Endothelial cell of umbilical vein (primary cell): ENCODE results near the gene WDFY3. TPM values are rescaled to one million over a fixed set of nuclear protein-coding genes. Genes with fewer than 3 reads are reported as not detected.

ENCODE experiments used
- BruUV-seq: library from RNA; stranded (reverse); fragments of 400-500 nt; replicated peaks from 2 replicates; lab custom pipeline; 2021; lab: Mats Ljungman, UMichigan
- CTCF ChIA-PET: fragments of 300-600, 350-600 bp; sonication (Branson Sonifier 250); formaldehyde crosslinking; loops from one replicate; lab custom pipeline; 2021; ENCODE audit warnings: antibody characterized with exemption, inconsistent platforms; lab: Charles Lee
- POLR2A ChIA-PET: fragments of 300-600, 350-600 bp; sonication (Branson Sonifier 250); formaldehyde crosslinking; loops from one replicate; lab custom pipeline; 2021; ENCODE audit warnings: antibody characterized with exemption, inconsistent platforms; lab: Charles Lee
- DNase-seq: peaks from one replicate; pipeline ENCODE4 v3.0.0-alpha.2; 2011; ENCODE audit warnings: low read depth, low spot score
- FAIRE-seq: peaks from 2 replicates; lab custom pipeline; 2011; peaks lifted over from hg19 to GRCh38; lab: Jason Lieb, UNC
- H2AFZ ChIP-seq: 2 replicates; pipeline ENCODE4 v1.6.0; 2012; ENCODE audit warnings: low read depth, low read length, control low read depth, inconsistent platforms
- H3K27ac ChIP-seq: 2 replicates; pipeline ENCODE4 v1.5.1; 2011; ENCODE audit warnings: low read depth, mild to moderate bottlenecking, control low read depth, low read length, moderate library complexity; ENCODE audit not compliant: insufficient read depth
- H3K27me3 ChIP-seq, 2 experiments: 2 replicates each; pipeline versions ENCODE4 v1.6.0 to v1.6.1; 2011; ENCODE audit warnings: low read length in 2 of 2, mixed read lengths in 1 of 2; ENCODE audit not compliant: control insufficient read depth in 2 of 2, insufficient read depth in 2 of 2
- H3K36me3 ChIP-seq, 2 experiments: 2 replicates in 1 of 2; 3 replicates in 1 of 2; pipeline ENCODE4 v1.5.1; 2011; ENCODE audit warnings: low read length in 2 of 2, mild to moderate bottlenecking in 1 of 2, moderate library complexity in 1 of 2; ENCODE audit not compliant: control insufficient read depth in 2 of 2, insufficient read depth in 2 of 2; ENCODE audit errors: extremely low read depth in 1 of 2
- H3K4me1 ChIP-seq: 3 replicates; pipeline ENCODE4 v1.5.1; 2011; ENCODE audit warnings: mild to moderate bottlenecking, low read length; ENCODE audit not compliant: control insufficient read depth, insufficient read depth; ENCODE audit errors: extremely low read depth
- H3K4me2 ChIP-seq: 2 replicates; pipeline ENCODE4 v1.6.1; 2011; ENCODE audit warnings: low read length, control low read depth, mixed read lengths; ENCODE audit not compliant: insufficient read depth
- H3K4me3 ChIP-seq, 3 experiments: fragments of 200-600 bp in 1 of 3; sonication (generic), shearing (Covaris generic) in 1 of 3; replicated peaks in 1 of 3; 2 replicates each; pipeline ENCODE4 v1.5.1; 2011 to 2016; ENCODE audit warnings: control low read depth in 3 of 3, low read length in 3 of 3, mild to moderate bottlenecking in 2 of 3, inconsistent platforms in 1 of 3, low read depth in 1 of 3, moderate library complexity in 1 of 3; ENCODE audit not compliant: insufficient read depth in 1 of 3
- H3K79me2 ChIP-seq: 2 replicates; pipeline ENCODE4 v1.6.0; 2012; ENCODE audit warnings: low read length, inconsistent platforms; ENCODE audit not compliant: control insufficient read depth, insufficient read depth
- H3K9ac ChIP-seq: replicated peaks from 2 replicates; pipeline ENCODE3; 2011; ENCODE audit warnings: low read length, control low read depth; ENCODE audit not compliant: insufficient read depth; ENCODE audit errors: extremely low read depth
- H3K9me1 ChIP-seq: replicated peaks from 3 replicates; pipeline ENCODE4 v1.6.0; 2011; ENCODE audit warnings: mild to moderate bottlenecking, low read length; ENCODE audit not compliant: control insufficient read depth, insufficient read depth; ENCODE audit errors: extremely low read depth
- H3K9me3 ChIP-seq: replicated peaks from 2 replicates; pipeline ENCODE4 v1.5.1; 2012; ENCODE audit warnings: low read length, inconsistent platforms; ENCODE audit not compliant: control insufficient read depth, insufficient read depth
- H4K20me1 ChIP-seq: replicated peaks from 2 replicates; pipeline ENCODE3; 2011; ENCODE audit warnings: mild to moderate bottlenecking, low read length; ENCODE audit not compliant: control insufficient read depth, insufficient read depth; ENCODE audit errors: extremely low read depth
- EZH2 ChIP-seq: IDR thresholded peaks from 2 replicates; pipeline ENCODE4 v1.6.1; 2012; ENCODE audit warnings: borderline replicate concordance, low read depth, mild to moderate bottlenecking, moderate library complexity, low read length, inconsistent platforms; ENCODE audit not compliant: severe bottlenecking
- FOS ChIP-seq: IDR thresholded peaks from 2 replicates; pipeline ENCODE4 v1.6.1; 2011; ENCODE audit warnings: mild to moderate bottlenecking, low read length, moderate library complexity, borderline replicate concordance; ENCODE audit not compliant: insufficient read depth
- GATA2 ChIP-seq: IDR thresholded peaks from 2 replicates; pipeline ENCODE4 v1.7.0; 2011; ENCODE audit warnings: low read depth, mild to moderate bottlenecking, moderate library complexity, mixed read lengths, low read length; ENCODE audit not compliant: insufficient read length, insufficient read depth
- JUN ChIP-seq: IDR thresholded peaks from 2 replicates; pipeline ENCODE4 v1.6.1; 2011; ENCODE audit warnings: borderline replicate concordance, low read depth; ENCODE audit not compliant: insufficient read length, insufficient read depth
- MYC ChIP-seq: IDR thresholded peaks from one replicate; pipeline ENCODE4 v1.6.1; 2011; ENCODE audit warnings: mild to moderate bottlenecking, low read depth, low read length
- POLR2A ChIP-seq: IDR thresholded peaks from 2 replicates; pipeline ENCODE4 v1.6.1; 2012; ENCODE audit warnings: low read depth, mild to moderate bottlenecking, control low read depth, low read length
- POLR2AphosphoS5 ChIP-seq: IDR thresholded peaks from 2 replicates; pipeline ENCODE4 v1.6.1; 2012; ENCODE audit warnings: low read depth, mild to moderate bottlenecking, control low read depth, low read length, moderate library complexity; ENCODE audit not compliant: insufficient read depth
- dilution Hi-C: fragments of 300-500 bp; cut with MboI; formaldehyde crosslinking; loops from one replicate; pipeline ENCODE4 v1.15.0; 2019; ENCODE audit warnings: low sequenced_read_pairs; ENCODE audit not compliant: extremely low pct_ligation_motif_present
- intact Hi-C: fragments of 100-400 bp; cut with micrococcal nuclease; formaldehyde crosslinking; loops from one replicate; pipeline ENCODE4 v1.10.0; 2022
- polyA plus RNA-seq, 4 experiments: library from polyadenylated mRNA; depleted of rRNA in 3 of 4; stranded (reverse) in 3 of 4; unstranded in 1 of 4; fragments of >200 nt; gene quantifications; 2 replicates each; pipeline versions ENCODE4 v1.2.1 to v1.2.3, GENCODE V29; 2011 to 2012; ENCODE audit warnings: missing spikeins in 1 of 4
- total RNA-seq: library from RNA; stranded (reverse); gene quantifications from 2 replicates; pipeline ENCODE4 v1.2.3, GENCODE V29; 2021
- TF ChIP-seq, protein P1 (sequence below), 2 donors: IDR thresholded peaks; 1 replicate in 1 of 2; 2 replicates in 1 of 2; pipeline ENCODE4 v1.5.1; 2011; ENCODE audit warnings: low read length in 2 of 2, mild to moderate bottlenecking in 2 of 2, moderate library complexity in 2 of 2, control low read depth in 1 of 2, inconsistent platforms in 1 of 2, low read depth in 1 of 2; ENCODE audit not compliant: insufficient read depth in 1 of 2; ENCODE audit errors: extremely low read depth in 1 of 2
- TF ChIP-seq, protein P2 (sequence below): IDR thresholded peaks from 2 replicates; pipeline ENCODE4 v1.6.1; 2011; ENCODE audit not compliant: insufficient read depth, insufficient read length

The WDFY3 gene
- total and polyA plus RNA-seq, 2 donors (not counting 3 experiments of a cell fraction or from before 2014, with no cell fraction given), result 37.0 to 113 TPM

DNA sequence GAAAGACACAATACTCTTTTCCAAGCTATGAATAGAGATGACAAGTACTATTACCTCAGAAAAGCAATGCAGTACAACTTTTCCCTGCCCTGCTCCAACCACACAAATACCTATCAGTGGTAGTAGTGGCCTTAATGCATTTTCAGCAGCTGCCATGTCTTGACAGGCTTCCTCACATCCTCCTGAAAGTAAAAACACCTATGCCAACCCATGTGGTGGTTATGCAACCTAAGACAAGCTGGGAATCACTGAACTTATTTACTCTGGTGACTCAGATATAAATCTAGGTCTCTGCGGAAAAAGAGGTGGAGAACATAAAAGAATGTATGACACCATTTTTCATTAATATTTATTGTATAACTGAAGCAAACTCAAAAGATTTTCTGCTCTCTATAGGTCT, 14.5 kb downstream of the WDFY3 start:
- no peak overlapping the region for H3K4me2 ChIP-seq
- DNase-seq, result peak; percentile 21
- intact Hi-C loops (loop anchor here (2.0 kb wide), 1 partner anchor 13 kb away; no protein-coding TSS in a partner anchor), dilution Hi-C loops (no loop called here)
- TF ChIP-seq EZH2 (no peak), POLR2A (no peak), POLR2AphosphoS5 (no peak), MYC (no peak), GATA2 (no peak), FOS (no peak), JUN (no peak)
- TF ChIP-seq, protein P1, sequence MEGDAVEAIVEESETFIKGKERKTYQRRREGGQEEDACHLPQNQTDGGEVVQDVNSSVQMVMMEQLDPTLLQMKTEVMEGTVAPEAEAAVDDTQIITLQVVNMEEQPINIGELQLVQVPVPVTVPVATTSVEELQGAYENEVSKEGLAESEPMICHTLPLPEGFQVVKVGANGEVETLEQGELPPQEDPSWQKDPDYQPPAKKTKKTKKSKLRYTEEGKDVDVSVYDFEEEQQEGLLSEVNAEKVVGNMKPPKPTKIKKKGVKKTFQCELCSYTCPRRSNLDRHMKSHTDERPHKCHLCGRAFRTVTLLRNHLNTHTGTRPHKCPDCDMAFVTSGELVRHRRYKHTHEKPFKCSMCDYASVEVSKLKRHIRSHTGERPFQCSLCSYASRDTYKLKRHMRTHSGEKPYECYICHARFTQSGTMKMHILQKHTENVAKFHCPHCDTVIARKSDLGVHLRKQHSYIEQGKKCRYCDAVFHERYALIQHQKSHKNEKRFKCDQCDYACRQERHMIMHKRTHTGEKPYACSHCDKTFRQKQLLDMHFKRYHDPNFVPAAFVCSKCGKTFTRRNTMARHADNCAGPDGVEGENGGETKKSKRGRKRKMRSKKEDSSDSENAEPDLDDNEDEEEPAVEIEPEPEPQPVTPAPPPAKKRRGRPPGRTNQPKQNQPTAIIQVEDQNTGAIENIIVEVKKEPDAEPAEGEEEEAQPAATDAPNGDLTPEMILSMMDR (IDR thresholded peaks at IDR 0.05; ENCODE audit: extremely low read depth in 1 of 2, insufficient read depth in 1 of 2, low read depth in 1 of 2, low read length in 2 of 2), result no peak
- TF ChIP-seq, protein P2, sequence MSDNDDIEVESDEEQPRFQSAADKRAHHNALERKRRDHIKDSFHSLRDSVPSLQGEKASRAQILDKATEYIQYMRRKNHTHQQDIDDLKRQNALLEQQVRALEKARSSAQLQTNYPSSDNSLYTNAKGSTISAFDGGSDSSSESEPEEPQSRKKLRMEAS, result no peak
- POLR2A ChIA-PET, result no interaction called here
- peaks cover 23% of the 10 kb centered on the region for H4K20me1 ChIP-seq
- CTCF ChIA-PET, result no interaction called here
- peaks cover 95% of the 10 kb centered on the region for H3K79me2 ChIP-seq
- H3K27me3 ChIP-seq, result no peaks in the 10 kb centered on the region
- FAIRE-seq, result no peak
- H3K9me3 ChIP-seq, result no peaks in the 10 kb centered on the region
- no peak overlapping the region for H2AFZ ChIP-seq
- H3K4me1 ChIP-seq, result peaks cover 11% of the 10 kb centered on the region
- no TSS peak for BruUV-seq
- no peak overlapping the region for H3K4me3 ChIP-seq
- H3K9me1 ChIP-seq, result no peaks in the 10 kb centered on the region
- H3K9ac ChIP-seq, result no peak overlapping the region
- H3K36me3 ChIP-seq, result no peaks in the 10 kb centered on the region
- no peak overlapping the region for H3K27ac ChIP-seq
